Astrocyte (in vitro differentiated cells and primary cell): ENCODE results near the gene COL6A3.

Source experiments
- CTCF ChIP-seq: IDR thresholded peaks from 2 replicates; pipeline ENCODE4 v1.5.1; 2011; ENCODE audit warnings: low read depth, mild to moderate bottlenecking, inconsistent platforms, low read length, moderate library complexity; ENCODE audit not compliant: insufficient read depth
- EZH2 ChIP-seq: IDR thresholded peaks from 2 replicates; pipeline ENCODE4 v1.6.1; 2012; ENCODE audit warnings: mild to moderate bottlenecking, low read length, inconsistent platforms; ENCODE audit not compliant: insufficient read depth

- TF ChIP-seq CTCF: no peak
- TF ChIP-seq EZH2: no peak
These were observed 63.4 kb downstream of the COL6A3 start for GRCh38 chr2:237350597-237350996.
